GM12872 (cell line): ENCODE data around the gene KCNK5.

ENCODE experiments used
- CTCF ChIP-seq: IDR thresholded peaks from 3 replicates; pipeline ENCODE4 v1.5.1; 2011; ENCODE audit warnings: low read depth, mild to moderate bottlenecking, low read length, moderate library complexity; ENCODE audit not compliant: insufficient read depth

Gene KCNK5

GRCh38 chr6:39189131-39189530, 40.1 kb downstream of the KCNK5 start:
- TF ChIP-seq CTCF = no peak

GRCh38 chr6:39188571-39188970, 40.7 kb downstream of the KCNK5 start:
- TF ChIP-seq CTCF = no peak

DNA sequence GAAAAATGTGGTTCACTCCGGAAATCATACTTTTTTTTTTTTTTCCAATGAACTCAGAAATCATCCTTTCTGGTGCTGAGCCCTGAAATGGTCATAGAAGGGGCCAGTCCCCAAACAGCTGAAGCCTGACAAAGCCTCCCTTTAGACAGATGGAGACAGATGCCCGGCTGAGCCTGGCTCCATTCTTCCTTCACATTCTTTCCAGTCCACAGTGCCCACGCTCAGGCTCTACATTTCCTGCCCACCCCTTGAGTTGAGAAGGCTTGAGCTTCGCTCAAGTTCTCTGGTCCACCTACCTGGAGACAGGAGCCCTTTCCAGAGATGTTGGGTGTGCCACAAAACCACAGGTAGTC, 41.2 kb downstream of the KCNK5 start:
- TF ChIP-seq CTCF = no peak

- TF ChIP-seq CTCF = no peak
Observed at GRCh38 chr6:39184906-39185580, 44.2 kb downstream of the KCNK5 start.

- TF ChIP-seq CTCF = no peak
Observed at GRCh38 chr6:39182604-39183003, 46.7 kb downstream of the KCNK5 start.

- no peak for TF ChIP-seq CTCF
Observed at GRCh38 chr6:39181826-39182225, 47.4 kb downstream of the KCNK5 start.

GRCh38 chr6:39181333-39181732, 47.9 kb downstream of the KCNK5 start:
- no peak for TF ChIP-seq CTCF
